ENCODE measurements around the gene AGAP1.

AGAP1 gene

GRCh38 chr2:235690809-235691450 is 197.1 kb downstream of the AGAP1 start:
- no peak for DNase-seq (ENCODE audit: low read depth)

- DNase-seq (ENCODE audit: low read depth): no peak
Observed at GRCh38 chr2:235692076-235692475, 198.2 kb downstream of the AGAP1 start.

GRCh38 chr2:235692671-235693171 is 198.9 kb downstream of the AGAP1 start:
- no peak for DNase-seq (ENCODE audit: low read depth)

GRCh38 chr2:235693279-235693678 is 199.4 kb downstream of the AGAP1 start:
- no peak for DNase-seq (ENCODE audit: low read depth)

GRCh38 chr2:235694721-235695601 is 201.1 kb downstream of the AGAP1 start:
- DNase-seq (ENCODE audit: low read depth): no peak

GRCh38 chr2:235695602-235695895 is 201.7 kb downstream of the AGAP1 start:
- no peak for DNase-seq (ENCODE audit: low read depth)

- DNase-seq (ENCODE audit: low read depth): no peak
Observed at GRCh38 chr2:235697041-235697440, 203.2 kb downstream of the AGAP1 start.

GRCh38 chr2:235698028-235698427 is 204.2 kb downstream of the AGAP1 start:
- DNase-seq (ENCODE audit: low read depth): no peak

GRCh38 chr2:235698491-235698890 is 204.6 kb downstream of the AGAP1 start:
- no peak for DNase-seq (ENCODE audit: low read depth)

- DNase-seq (ENCODE audit: low read depth): no peak
Observed at GRCh38 chr2:235699576-235699975, 205.7 kb downstream of the AGAP1 start.

- DNase-seq (ENCODE audit: low read depth): no peak
Observed at GRCh38 chr2:235701206-235701981, 207.6 kb downstream of the AGAP1 start.

GRCh38 chr2:235702186-235702585 is 208.3 kb downstream of the AGAP1 start:
- no peak for DNase-seq (ENCODE audit: low read depth)

GRCh38 chr2:235703711-235704295 is 210.0 kb downstream of the AGAP1 start:
- no peak for DNase-seq (ENCODE audit: low read depth)

GRCh38 chr2:235705296-235705695 is 211.5 kb downstream of the AGAP1 start:
- no peak for DNase-seq (ENCODE audit: low read depth)

- no peak for DNase-seq (ENCODE audit: low read depth)
Observed at GRCh38 chr2:235706506-235706905, 212.7 kb downstream of the AGAP1 start.

- no peak for DNase-seq (ENCODE audit: low read depth)
Observed at GRCh38 chr2:235707411-235708096, 213.7 kb downstream of the AGAP1 start.

- DNase-seq (ENCODE audit: low read depth): no peak
Observed at GRCh38 chr2:235709124-235709813, 215.4 kb downstream of the AGAP1 start.

- DNase-seq (ENCODE audit: low read depth): no peak
Observed at GRCh38 chr2:235709969-235710879, 216.4 kb downstream of the AGAP1 start.

GRCh38 chr2:235710933-235711332 is 217.1 kb downstream of the AGAP1 start:
- no peak for DNase-seq (ENCODE audit: low read depth)

- DNase-seq (ENCODE audit: low read depth): no peak
Observed at GRCh38 chr2:235711527-235711926, 217.7 kb downstream of the AGAP1 start.

All from activated T-cell treated with anti-CD3 and anti-CD28 coated beads for 1 hour (primary cell).